K562 (cell line): ENCODE data around the gene TPD52L1.

Experiments used
- POLR2A ChIP-seq: fragments of 450-650 bp; conservative IDR thresholded peaks from 2 replicates; pipeline ENCODE4 v1.6.1; 2016
- ZFP91 ChIP-seq: sonication (generic); formaldehyde crosslinking; IDR thresholded peaks from 2 replicates; pipeline ENCODE4 v1.8.0; 2022; ENCODE audit warnings: mild to moderate bottlenecking, missing genetic modification reagents

- no peak for TF ChIP-seq POLR2A
- no peak for TF ChIP-seq ZFP91 (CRISPR knock-in tag)
Observed at GRCh38 chr6:125222531-125223455, 69.2 kb downstream of the TPD52L1 start.
